Large intestine (tissue), 3 donors: Measurements from ENCODE around the gene SLC22A8. TPM values are rescaled to one million over a fixed set of nuclear protein-coding genes. Genes with fewer than 3 reads are reported as not detected.

ENCODE experiments used
- DNase-seq, 2 donors: peaks; one replicate each; pipeline versions ENCODE4 v3.0.0 to v3.0.0-alpha.2; 2013
- H3K27ac ChIP-seq: one replicate; pipeline ENCODE4 v1.5.1; 2013; ENCODE audit warnings: low read length
- H3K27me3 ChIP-seq: 2 replicates; pipeline ENCODE4 v1.6.1; 2013; ENCODE audit warnings: low read length; ENCODE audit not compliant: control insufficient read depth, insufficient read depth
- H3K36me3 ChIP-seq: 2 replicates; pipeline ENCODE4 v1.6.1; 2013; ENCODE audit warnings: low read length; ENCODE audit not compliant: control insufficient read depth, insufficient read depth
- H3K4me1 ChIP-seq: one replicate; pipeline ENCODE4 v1.6.1; 2013; ENCODE audit warnings: low read length; ENCODE audit not compliant: control insufficient read depth, insufficient read depth
- H3K4me3 ChIP-seq: one replicate; pipeline ENCODE4 v1.5.1; 2013; ENCODE audit warnings: low read length
- H3K9me3 ChIP-seq: one replicate; pipeline ENCODE4 v1.6.1; 2013; ENCODE audit warnings: mild to moderate bottlenecking, low read depth, low read length, moderate library complexity; ENCODE audit not compliant: control insufficient read depth
- WGBS: methylation state at CpG from one replicate; pipeline ENCODE4 v1.1.5; 2013; ENCODE audit warnings: low lambda C conversion rate; ENCODE audit not compliant: insufficient coverage; 5-methylcytosine and 5-hydroxymethylcytosine counted together
- polyA plus RNA-seq: library from polyadenylated mRNA; unstranded; fragments of 120-200 nt; gene quantifications from one replicate; pipeline ENCODE4 v1.2.1, GENCODE V29; 2013

Gene SLC22A8
- polyA plus RNA-seq, 1 donor, result 0.07 TPM

GRCh38 chr11:62994775-62995174, 20.9 kb downstream of the SLC22A8 start:
- no CpG with 5 or more reads among the region's 4 CpGs for WGBS
- Histone ChIP-seq H3K4me1 (no peaks in the 10 kb centered on the region), H3K36me3 (no peaks in the 10 kb centered on the region), H3K27ac (no peak overlapping the region), H3K9me3 (no peaks in the 10 kb centered on the region), H3K4me3 (no peak overlapping the region), H3K27me3 (peaks cover 5% of the 10 kb centered on the region)
- DNase-seq, result no peak

GRCh38 chr11:62988276-62988675, 27.4 kb downstream of the SLC22A8 start:
- Histone ChIP-seq H3K9me3 (no peaks in the 10 kb centered on the region), H3K27ac (no peak overlapping the region), H3K36me3 (no peaks in the 10 kb centered on the region), H3K4me3 (no peak overlapping the region), H3K4me1 (no peaks in the 10 kb centered on the region), H3K27me3 (peaks cover 13% of the 10 kb centered on the region)
- WGBS, result no CpG with 5 or more reads among the region's 5 CpGs
- no peak for DNase-seq

- Histone ChIP-seq H3K9me3 (no peaks in the 10 kb centered on the region), H3K27ac (no peak overlapping the region)
- 65% methylated on average over 3 of the region's 3 CpGs for WGBS
Observed at GRCh38 chr11:62985041-62985750, 30.4 kb downstream of the SLC22A8 start.

GRCh38 chr11:62984451-62984991, 31.1 kb downstream of the SLC22A8 start, which contains the start of gene SLC22A6:
Gene SLC22A6, minus strand, starts transcription at chr11:62984967. Its CDS starts 277 bp downstream, at chr11:62984690.
- Histone ChIP-seq H3K4me1 (no peaks in the 10 kb centered on the region), H3K9me3 (no peaks in the 10 kb centered on the region), H3K27ac (no peak within 1 kb of the TSS), H3K27me3 (peaks cover 13% of the 10 kb centered on the region), H3K4me3 (no peak within 1 kb of the TSS), H3K36me3 (no peaks in the 10 kb centered on the region)
- DNase-seq, result no peak
- no CpG with 5 or more reads among the region's 14 CpGs for WGBS

More at GRCh38 chr11:62985041-62985750, 30.4 kb downstream of the SLC22A8 start:
- Histone ChIP-seq H3K4me3 (no peak overlapping the region), H3K36me3 (no peaks in the 10 kb centered on the region), H3K27me3 (peaks cover 13% of the 10 kb centered on the region), H3K4me1 (no peaks in the 10 kb centered on the region)
- no peak for DNase-seq

DNA sequence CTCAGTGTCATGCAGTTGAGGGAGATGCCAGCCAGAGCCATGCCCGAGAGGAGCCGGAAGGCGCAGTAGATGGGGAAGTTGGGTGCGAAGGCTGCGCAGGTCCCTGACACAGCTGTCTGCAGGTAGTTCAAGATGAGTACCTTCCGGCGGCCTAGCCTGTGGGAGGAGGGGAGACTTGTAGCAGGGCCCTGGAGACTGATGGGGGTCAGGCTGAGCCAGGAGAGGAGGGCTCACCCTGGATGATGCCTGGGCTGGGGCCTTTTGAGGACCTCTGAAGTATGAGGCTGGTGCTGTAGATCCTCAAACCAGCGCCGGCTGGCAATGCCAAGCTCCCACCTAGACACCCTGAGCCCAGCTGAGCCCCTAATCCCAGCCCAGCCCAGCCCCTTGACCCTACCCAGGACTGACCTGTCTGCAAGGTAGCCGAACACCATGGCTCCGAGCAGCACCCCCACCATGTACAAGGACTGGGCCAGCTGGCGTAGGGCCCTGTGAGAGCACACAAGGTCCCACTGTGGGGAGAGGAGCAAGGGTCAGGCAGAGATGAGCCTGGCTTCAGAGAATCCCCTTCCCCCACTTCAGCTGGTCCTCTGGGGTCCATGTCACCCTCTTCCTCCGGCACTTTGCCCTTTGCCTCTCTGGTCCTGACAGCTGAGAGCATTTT, 32.0 kb downstream of the SLC22A8 start:
- Histone ChIP-seq H3K27ac (no peak overlapping the region), H3K4me1 (no peaks in the 10 kb centered on the region)
- WGBS, result 79% methylated on average over 4 of the region's 13 CpGs

GRCh38 chr11:62981743-62982142, 33.9 kb downstream of the SLC22A8 start:
- Histone ChIP-seq H3K27ac (no peak overlapping the region), H3K4me1 (no peaks in the 10 kb centered on the region), H3K9me3 (no peaks in the 10 kb centered on the region), H3K27me3 (peaks cover 17% of the 10 kb centered on the region), H3K36me3 (no peaks in the 10 kb centered on the region), H3K4me3 (no peak overlapping the region)
- DNase-seq, result no peak
- no CpG with 5 or more reads among the region's 7 CpGs for WGBS

More for the DNA sequence above, 32.0 kb downstream of the SLC22A8 start:
- no peaks in the 10 kb centered on the region for H3K9me3 ChIP-seq
- no peaks in the 10 kb centered on the region for H3K36me3 ChIP-seq
- H3K27me3 ChIP-seq, result peaks cover 13% of the 10 kb centered on the region
- DNase-seq, result no peak
- no peak overlapping the region for H3K4me3 ChIP-seq

DNA sequence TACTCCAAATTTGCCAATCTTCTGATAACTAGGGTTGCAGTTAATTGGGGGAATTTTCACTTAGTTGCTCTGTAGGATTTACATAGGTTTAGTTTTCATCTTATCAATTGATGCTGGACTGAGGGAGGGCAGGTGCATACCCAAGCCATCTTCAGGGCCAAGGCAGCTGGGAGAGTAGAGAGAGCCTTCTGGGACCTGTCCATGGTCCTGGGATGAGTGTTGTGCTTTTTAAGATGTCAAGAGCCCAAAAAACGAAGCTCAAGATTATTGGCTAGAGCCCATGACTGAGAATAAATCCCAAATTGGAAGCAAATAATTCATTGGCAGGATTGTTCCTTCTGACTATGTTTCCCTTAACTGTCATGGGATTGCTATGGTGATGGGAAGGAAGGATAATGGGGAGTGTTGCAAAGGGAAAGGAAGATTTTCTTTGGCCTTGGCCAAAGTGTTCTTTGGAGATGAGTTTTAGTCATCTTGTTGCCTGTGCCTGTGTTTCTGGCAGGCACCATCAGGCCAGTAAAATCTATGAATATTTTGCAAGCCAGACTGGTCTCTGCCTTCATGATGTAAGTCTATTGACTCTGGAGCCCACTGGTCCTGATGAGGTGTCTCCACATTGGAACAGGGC, 35.4 kb downstream of the SLC22A8 start:
- no peak overlapping the region for H3K4me3 ChIP-seq
- DNase-seq, result no peak
- H3K27me3 ChIP-seq, result peaks cover 17% of the 10 kb centered on the region
- no peaks in the 10 kb centered on the region for H3K4me1 ChIP-seq
- H3K36me3 ChIP-seq, result no peaks in the 10 kb centered on the region
- no CpG with 5 or more reads among the region's 1 CpG for WGBS
- no peaks in the 10 kb centered on the region for H3K9me3 ChIP-seq
- H3K27ac ChIP-seq, result no peak overlapping the region

DNA sequence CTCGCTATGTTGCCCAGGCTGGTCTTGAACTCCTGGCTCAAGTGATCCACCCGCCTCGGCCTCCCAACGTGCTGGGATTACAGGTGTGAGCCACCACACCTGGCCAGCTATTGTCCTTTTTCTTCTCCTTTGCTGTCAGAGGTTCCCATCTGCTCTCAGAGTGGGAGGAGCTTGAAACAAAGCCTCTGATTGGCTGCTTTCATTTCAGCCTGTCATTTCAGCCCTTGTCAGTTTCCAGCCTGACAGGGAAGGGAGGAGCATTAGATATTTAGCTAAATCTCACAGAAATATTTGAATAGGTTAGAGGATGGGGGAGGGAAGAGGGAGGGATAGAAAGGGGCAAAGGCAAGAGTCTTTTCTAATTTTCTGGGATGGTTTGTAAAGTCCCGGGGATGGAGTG, 39.5 kb downstream of the SLC22A8 start:
- Histone ChIP-seq H3K9me3 (no peaks in the 10 kb centered on the region), H3K4me3 (no peak overlapping the region), H3K27ac (no peak overlapping the region), H3K36me3 (no peaks in the 10 kb centered on the region), H3K27me3 (peaks cover 4% of the 10 kb centered on the region), H3K4me1 (peaks cover 6% of the 10 kb centered on the region)
- WGBS, result no CpG with 5 or more reads among the region's 5 CpGs
- no peak for DNase-seq

DNA sequence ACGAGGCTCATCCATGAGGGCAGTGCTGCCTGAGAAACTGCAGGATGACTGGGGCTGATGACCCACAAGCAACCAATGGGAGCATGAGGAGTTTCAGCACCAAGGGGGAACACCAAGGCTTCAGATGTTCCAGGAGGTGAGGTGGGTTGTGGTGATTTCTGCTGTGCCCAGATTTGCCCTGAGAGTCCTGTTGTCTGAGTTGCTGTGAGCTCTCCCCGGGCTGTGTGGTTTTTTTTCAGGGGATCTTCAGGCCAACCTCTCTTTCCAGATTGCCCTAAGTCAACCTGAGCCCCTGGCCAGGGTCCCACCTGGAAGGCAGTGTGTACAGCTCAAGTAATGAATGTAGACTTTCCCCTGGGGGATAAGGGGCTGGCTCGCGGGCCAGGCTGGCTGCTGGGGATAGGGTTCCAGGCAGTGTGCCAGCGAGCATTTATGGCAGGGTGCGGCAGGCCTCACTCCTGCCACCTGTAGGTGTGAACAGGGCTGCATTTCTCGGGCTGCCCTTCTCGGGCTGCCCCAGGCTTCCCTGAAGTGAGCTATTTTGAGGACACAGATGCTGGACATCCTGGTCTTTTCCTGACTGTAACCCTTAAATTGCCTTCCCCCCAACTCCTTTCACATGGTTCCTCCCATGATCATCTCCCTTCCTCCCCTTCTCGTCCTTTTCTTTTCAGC, 40.7 kb downstream of the SLC22A8 start:
- peak; percentile 74 to 84 for DNase-seq
- Histone ChIP-seq H3K27ac (no peak overlapping the region), H3K4me1 (peaks cover 6% of the 10 kb centered on the region), H3K9me3 (no peaks in the 10 kb centered on the region), H3K4me3 (no peak overlapping the region), H3K27me3 (peaks cover 4% of the 10 kb centered on the region), H3K36me3 (no peaks in the 10 kb centered on the region)
- no CpG with 5 or more reads among the region's 9 CpGs for WGBS

- no peak overlapping the region for H3K4me3 ChIP-seq
- H3K9me3 ChIP-seq, result no peaks in the 10 kb centered on the region
- no peaks in the 10 kb centered on the region for H3K36me3 ChIP-seq
- no CpG with 5 or more reads among the region's 2 CpGs for WGBS
- H3K4me1 ChIP-seq, result no peaks in the 10 kb centered on the region
- peaks cover 3% of the 10 kb centered on the region for H3K27me3 ChIP-seq
- no peak overlapping the region for H3K27ac ChIP-seq
- DNase-seq, result no peak
Observed at GRCh38 chr11:62965574-62965973, 50.1 kb downstream of the SLC22A8 start.
